ELR (cell line): Measurements from ENCODE around the gene IQCE.

Experiments
- DNase-seq: peaks from one replicate; pipeline ENCODE4 v3.0.0-alpha.2; 2015; ENCODE audit warnings: low read depth

Gene IQCE

DNA sequence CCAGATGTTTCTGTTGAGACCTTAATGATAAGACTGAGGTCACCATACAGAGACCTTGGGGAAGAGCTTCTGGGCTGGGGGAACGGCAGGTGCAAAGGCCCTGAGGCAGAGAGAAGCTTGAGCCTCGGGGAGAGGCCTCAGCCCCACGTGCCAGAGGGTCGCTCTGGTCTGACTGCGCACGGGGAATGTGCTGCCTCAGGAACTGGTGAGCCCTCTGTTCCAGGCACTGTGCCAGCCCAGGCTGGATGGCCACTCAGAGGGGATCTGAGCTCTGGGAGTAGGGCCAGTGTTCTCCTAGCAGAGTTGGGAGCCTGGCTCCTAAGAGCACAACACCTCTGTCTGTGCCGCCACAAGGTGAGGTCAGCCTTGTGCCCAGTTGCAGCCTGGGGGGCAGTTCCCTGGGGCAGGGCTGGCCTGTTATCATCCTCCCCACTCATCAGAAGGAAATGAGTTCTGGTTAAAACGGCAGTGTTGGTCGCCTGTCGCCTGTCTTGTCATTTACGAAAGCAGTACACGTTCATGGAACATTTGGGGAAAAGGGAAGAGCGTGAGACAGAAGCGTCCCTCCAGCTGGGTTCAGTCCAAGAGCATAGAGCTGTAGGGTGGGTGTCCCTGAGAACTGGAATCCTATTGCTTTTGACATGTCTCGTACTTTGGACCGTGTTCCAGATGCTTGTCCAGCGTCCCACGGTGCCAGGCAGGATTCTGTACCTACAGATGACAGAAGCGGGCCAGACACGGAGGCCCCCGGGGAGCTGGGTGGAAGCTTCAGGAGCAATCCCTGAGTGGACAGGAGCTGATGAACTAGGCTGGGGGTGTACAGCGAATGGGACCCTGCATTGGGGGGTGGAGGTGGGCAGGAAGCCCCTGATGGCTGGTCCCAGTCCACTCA is 77.3 kb downstream of the IQCE start:
- DNase-seq, result peak; percentile 61

DNA sequence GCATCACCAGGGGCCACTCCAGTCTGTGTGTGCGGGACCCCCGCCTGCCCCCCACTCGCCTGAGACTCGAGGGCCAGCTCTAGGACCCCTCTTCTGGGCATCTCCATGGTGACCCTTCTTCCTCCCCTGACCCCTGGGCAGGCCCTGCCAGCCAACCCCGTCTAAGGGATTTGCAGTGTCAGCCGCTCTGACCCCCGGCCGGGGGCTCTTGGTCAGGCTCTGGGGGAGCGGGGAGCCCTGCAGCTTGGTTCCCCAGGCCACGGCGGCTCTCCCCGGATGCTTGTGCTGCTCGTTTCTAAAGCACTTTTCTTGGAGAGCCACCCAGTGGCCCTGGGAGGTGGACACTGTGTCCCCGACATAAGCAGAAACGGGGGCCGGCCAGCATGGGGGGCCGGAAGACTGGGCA is 78.3 kb downstream of the IQCE start:
- DNase-seq, result no peak

- DNase-seq, result no peak
Measured at GRCh38 chr7:2637505-2638223, 78.9 kb downstream of the IQCE start.

DNA sequence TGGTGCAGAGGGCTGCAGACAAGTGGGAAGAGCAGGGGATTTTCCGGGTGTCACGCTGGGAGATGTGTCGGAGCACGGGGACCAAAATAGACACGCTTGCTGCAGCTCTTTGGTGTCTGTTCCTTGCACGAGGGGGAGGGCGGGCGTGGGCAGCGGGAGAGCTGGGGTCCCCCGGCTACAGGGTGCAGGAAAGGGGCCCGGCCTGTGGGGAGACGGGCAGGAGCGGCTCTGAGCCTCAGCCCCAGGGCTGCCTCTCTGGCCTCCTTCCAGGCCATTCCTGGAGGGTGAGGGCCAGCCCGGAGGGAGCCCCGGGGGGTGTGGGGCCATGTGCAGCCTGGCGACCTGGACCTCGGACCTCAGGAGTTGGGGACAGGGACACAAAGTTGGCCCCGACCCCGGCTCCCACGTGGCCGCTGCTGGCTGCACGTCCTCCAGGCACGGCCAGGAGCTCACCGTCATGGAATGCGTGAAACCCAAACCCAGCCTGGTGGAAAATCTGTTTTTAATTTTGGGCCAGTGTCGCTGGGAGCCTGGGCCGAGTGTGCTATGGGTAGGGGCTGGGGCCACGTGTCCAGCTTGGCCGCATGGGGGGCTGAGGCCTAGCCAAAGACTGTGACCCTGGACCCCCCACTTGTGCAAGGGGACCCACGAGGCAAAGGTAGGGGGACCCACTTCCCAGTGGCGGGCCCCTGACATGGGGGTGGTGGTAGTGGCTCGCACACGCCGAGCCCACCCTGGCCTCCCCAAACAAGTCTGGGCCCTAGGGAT is 79.6 kb downstream of the IQCE start:
- DNase-seq, result peak; percentile 59

GRCh38 chr7:2639181-2639681 is 80.5 kb downstream of the IQCE start:
- no peak for DNase-seq

- no peak for DNase-seq
Measured at GRCh38 chr7:2639695-2640481, 81.1 kb downstream of the IQCE start.

GRCh38 chr7:2640482-2640830 is 81.7 kb downstream of the IQCE start:
- DNase-seq, result no peak

DNA sequence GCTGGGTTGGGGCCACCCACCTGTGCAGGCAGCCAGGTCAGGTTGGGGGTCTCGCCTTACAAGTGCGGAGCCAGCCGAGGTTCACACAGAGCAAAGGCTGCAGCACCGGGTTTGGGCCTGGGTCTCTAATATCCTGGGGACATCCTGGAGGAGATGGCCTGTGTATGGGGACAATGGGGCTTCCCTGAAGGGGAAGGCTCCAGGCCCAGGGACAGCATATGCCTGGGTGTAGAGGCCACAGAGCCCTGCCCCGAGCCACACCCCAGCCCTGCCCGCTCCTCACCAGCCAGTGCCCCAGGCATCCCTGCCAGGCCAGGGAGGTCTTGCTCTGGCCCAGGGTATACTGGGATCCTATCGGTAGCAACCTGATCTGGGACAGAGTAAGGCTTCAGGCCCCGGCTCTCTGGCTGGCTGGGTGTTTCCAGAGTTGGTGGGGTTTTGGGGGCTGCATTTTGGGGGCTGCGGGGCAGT is 82.1 kb downstream of the IQCE start:
- no peak for DNase-seq

DNA sequence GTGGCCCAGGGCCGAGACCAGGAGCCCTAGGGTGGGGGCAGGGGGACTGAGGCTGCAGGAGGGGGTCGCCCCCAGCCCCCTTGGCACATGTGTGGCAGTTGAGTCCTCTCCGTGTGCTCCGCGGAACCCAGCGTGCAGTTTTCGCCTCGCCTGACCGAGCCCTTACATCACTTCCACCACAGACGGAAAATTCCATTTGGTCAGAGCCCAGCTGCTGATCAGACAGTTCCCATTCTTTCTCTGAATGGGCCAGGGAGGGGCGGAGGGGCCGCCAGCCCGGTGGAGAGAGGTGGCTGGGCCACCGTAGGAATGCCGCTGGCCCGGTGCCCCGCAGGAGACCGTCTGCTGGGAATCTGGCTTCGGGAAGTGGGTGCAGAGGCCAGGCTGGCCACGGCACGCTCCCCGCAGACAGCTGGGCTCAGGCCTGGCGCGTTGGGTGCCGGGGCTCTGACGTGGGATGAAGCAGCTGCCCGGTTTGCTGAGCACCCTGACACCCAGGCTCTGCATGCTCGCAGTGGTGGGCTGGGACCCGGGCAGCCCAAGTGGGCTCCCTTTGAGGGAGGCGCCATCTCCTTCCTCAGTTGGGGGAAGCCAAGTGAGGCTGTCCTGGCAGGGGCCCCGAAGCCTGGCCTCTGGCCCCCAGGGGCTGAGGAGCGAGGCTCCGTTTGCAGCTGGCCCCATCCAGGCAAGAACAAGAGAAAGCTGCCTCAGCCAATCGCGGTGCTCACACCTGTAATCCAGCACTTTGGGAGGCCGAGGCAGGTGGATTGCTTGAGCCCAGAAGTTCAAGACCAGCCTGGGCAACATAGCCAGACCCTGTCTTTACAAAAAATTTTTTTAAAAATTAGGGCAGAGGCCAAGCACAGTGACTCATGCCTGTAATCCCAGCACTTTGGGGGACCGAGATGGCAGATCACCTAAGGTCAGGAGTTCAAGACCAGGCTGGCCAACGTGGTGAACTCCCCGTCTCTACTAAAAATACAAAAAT is 82.9 kb downstream of the IQCE start:
- peak; percentile 83 for DNase-seq

DNA sequence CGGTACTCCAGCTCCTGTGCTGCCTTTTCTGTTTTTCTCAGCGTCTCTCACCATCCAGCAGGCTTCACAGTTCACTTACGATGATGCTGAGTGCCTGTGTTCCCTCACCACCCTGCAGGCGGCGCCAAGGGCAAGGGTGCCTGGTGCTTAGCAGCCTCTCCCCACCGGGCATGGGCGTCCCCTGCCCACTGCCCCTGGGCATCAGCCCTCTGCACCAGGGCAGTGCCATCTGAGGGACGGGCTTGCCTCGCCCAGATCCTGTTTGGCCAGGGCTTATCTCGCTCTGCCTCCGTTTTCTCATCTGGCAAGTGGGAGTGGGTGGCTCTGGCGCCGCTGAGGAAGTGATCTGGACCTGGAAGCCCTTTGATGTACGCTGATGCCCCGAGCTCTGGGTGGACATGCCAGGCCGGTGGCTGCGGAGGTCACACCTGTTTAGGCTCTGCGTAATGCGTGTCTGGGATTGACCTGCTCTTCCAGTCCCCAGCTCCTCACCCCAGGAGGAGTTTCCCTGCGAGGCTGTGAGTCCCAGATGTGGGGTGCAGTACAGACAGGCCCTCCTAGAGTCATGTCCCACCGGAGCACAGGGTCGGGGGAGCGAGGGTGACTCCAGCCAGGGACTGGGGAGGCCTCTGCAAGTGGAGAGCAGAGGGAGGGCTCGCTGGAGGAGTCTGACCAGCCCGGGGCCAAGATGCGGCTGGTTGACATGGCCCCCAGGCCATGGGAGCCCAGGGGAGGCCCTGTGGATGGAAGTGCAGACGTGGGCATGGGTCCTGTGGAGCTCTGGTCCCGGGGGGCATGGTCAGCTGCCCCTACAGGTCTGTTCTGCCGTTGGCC is 84.8 kb downstream of the IQCE start:
- DNase-seq, result no peak

DNA sequence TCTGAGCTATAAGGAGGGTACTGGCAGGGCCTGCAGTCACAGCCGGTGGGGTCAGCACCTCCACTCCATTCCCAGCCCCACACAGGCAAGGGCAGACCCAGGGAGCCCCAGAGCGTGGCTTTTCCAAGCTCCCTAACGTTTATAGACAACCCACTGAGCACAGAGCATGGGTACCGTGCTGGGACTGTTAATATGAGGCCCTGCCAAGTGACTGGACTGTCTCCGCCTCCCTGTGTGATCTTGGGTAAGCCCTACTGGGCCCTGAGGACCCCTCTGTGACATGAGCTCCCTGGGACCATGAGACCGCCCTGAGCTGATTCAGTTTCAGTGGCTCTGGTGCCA is 85.4 kb downstream of the IQCE start:
- DNase-seq, result no peak

GRCh38 chr7:2644562-2645273 is 85.9 kb downstream of the IQCE start:
- DNase-seq, result no peak

DNA sequence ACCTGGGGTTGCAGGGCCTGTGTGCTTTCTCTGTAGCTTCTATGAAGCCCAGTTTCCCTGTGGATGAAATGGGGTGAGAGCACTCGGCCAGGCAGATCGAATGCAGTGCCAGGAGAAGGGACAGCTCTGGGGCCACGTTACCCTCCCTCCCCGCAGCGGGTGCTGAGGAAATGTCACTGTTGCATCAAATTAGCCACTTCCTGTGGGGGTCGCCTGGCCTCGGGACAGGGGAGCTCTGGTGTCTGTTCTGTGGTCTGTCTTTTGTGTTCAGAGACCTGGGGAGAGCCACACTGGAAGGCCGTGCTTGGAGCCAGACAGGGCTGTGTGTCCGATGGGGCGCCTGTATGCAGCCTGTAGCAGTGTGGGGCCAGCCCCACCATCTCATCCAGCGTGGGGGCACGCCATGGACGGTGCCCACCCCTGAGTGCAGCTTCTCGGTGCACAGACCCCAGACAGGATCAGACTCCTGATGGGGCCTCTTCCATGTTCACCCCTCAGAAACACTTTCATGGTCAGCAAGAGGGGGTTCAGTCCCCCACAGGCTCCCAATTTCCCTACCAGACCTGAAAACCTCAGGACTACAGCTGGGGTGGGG is 86.6 kb downstream of the IQCE start:
- peak; percentile 30 for DNase-seq

- DNase-seq, result no peak
Measured at GRCh38 chr7:2646336-2646679, 87.5 kb downstream of the IQCE start.

DNA sequence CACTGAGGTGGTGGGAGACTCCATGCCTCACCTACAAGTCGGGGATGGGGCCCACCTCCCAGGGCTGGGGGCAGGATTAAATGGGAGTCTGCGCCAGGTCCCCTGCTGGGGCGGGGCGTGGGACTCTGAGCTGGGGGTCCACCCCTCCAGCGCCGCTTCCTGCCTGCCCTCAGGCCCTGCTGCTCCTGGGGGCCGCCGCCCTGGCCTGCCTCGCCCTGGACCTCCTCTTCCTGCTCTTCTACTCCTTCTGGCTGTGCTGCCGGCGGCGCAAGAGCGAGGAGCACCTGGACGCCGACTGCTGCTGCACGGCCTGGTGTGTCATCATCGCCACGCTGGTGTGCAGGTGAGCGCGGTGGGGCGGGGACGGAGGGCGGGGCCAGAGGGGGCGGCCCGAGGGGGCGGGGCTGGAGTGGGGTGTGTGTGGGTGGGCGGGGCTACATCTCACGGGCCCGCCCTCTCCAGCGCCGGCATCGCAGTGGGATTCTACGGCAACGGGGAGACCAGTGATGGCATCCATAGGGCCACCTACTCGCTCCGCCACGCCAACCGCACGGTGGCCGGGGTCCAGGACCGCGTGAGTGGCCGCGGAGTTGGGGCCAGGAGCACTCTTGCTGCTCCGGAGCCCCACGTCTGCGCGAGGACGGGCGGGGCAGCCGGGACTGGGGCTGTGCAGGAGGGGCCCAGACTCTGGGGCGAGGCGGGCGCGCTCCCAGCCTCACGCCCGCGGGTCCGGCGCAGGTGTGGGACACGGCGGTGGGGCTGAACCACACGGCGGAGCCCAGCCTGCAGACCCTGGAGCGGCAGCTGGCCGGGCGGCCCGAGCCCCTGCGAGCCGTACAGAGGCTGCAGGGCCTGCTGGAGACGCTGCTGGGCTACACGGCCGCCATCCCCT is 88.1 kb downstream of the IQCE start:
- no peak for DNase-seq

GRCh38 chr7:2647594-2648172 is 88.9 kb downstream of the IQCE start:
- no peak for DNase-seq
